ENCODE data around the gene PSENEN.
"Not testable (repeated sequence)": the region's sequence is repeated elsewhere in the genome, so short reads cannot be mapped to it uniquely, and the experiment has no call there.

PSENEN gene

GRCh38 chr19:35718345-35719041 is 27.0 kb upstream of the PSENEN start:
- DNase-seq (ENCODE audit: low read depth, low spot score), result no peak

- no peak for DNase-seq (ENCODE audit: low read depth, low spot score)
These were observed 25.9 kb upstream of the PSENEN start for GRCh38 chr19:35719402-35720162.

- no peak for DNase-seq (ENCODE audit: low read depth, low spot score)
These were observed 25.3 kb upstream of the PSENEN start for GRCh38 chr19:35720163-35720524.

- DNase-seq (ENCODE audit: low read depth, low spot score), result no peak
These were observed 24.8 kb upstream of the PSENEN start for GRCh38 chr19:35720648-35721047.

- DNase-seq (ENCODE audit: low read depth, low spot score), result no peak
These were observed 24.1 kb upstream of the PSENEN start for GRCh38 chr19:35721374-35721773.

- DNase-seq (ENCODE audit: low read depth, low spot score), result no peak
These were observed 23.0 kb upstream of the PSENEN start for GRCh38 chr19:35722461-35722860.

- DNase-seq (ENCODE audit: low read depth, low spot score), result no peak
These were observed 22.6 kb upstream of the PSENEN start for GRCh38 chr19:35722897-35723296.

GRCh38 chr19:35723671-35724070 is 21.8 kb upstream of the PSENEN start:
- DNase-seq (ENCODE audit: low read depth, low spot score), result no peak

GRCh38 chr19:35724132-35724531 is 21.3 kb upstream of the PSENEN start:
- DNase-seq (ENCODE audit: low read depth, low spot score), result not testable (repeated sequence)

- DNase-seq (ENCODE audit: low read depth, low spot score), result no peak
These were observed 20.9 kb upstream of the PSENEN start for GRCh38 chr19:35724560-35724959.

GRCh38 chr19:35725216-35725861 is 20.1 kb upstream of the PSENEN start:
- no peak for DNase-seq (ENCODE audit: low read depth, low spot score)

- DNase-seq (ENCODE audit: low read depth, low spot score), result no peak
These were observed 18.1 kb upstream of the PSENEN start for GRCh38 chr19:35727053-35727955.

- DNase-seq (ENCODE audit: low read depth, low spot score), result no peak
These were observed 17.3 kb upstream of the PSENEN start for GRCh38 chr19:35727956-35728706.

GRCh38 chr19:35729021-35729420 is 16.4 kb upstream of the PSENEN start:
- no peak for DNase-seq (ENCODE audit: low read depth, low spot score)

- no peak for DNase-seq (ENCODE audit: low read depth, low spot score)
These were observed 15.7 kb upstream of the PSENEN start for GRCh38 chr19:35729763-35730162.

GRCh38 chr19:35730326-35730725 is 15.1 kb upstream of the PSENEN start:
- no peak for DNase-seq (ENCODE audit: low read depth, low spot score)

- DNase-seq (ENCODE audit: low read depth, low spot score), result no peak
These were observed 14.1 kb upstream of the PSENEN start for GRCh38 chr19:35731353-35731752.

GRCh38 chr19:35731779-35732405 is 13.6 kb upstream of the PSENEN start:
- no peak for DNase-seq (ENCODE audit: low read depth, low spot score)

- no peak for DNase-seq (ENCODE audit: low read depth, low spot score)
These were observed 12.8 kb upstream of the PSENEN start for GRCh38 chr19:35732540-35733179.

Data from iPS DF 19.7 (cell line).